CD4-positive, alpha-beta T cell treated with Interleukin-4 for 4 hours (primary cell): ENCODE data around the gene PRR33.

ENCODE experiments used
- DNase-seq: peaks from one replicate; pipeline ENCODE4 v3.0.0-alpha.2; 2020

The PRR33 gene

GRCh38 chr11:1927848-1928469, 36.3 kb upstream of the PRR33 start:
- no peak for DNase-seq

DNA sequence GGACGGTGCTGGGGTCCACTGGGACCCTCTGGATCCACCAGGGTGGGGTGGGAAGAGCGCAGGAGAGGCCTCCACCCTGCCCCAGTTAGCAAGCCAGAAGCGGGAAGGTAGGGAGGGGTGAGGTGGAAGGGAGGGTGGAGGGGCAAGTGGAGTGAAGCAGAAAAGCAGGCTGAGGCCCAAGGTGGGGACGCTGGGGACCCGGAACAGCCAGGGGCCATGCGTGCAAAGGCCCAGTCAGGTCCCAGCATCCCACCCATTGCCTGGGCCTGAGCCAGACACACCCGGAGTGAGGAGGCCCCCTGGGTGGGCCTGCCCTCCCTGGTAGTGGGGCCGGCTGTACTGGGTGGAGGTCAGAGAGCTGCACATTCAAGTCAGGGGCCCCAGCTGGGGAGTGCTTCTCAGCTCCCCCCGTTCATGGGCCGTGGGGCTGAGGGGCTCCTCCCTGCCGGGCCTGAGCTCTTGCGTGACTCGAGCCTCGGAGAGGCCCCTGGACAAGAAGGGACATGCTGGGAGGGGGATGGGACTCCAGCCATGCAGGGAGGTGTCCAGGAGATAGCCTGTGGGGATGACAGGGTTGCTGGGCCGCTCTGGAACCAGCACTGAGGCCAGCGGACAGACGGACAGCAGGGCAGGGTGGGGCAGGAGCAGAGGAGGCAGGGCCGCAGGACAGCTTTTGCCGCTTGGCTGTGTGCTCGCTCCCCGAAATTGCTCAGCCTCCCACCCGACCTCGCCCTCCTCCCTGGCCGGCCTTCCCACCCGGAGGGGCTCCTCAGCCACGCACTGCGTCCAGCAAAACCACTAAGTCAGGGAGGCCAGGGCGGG, 35.5 kb upstream of the PRR33 start:
- DNase-seq = no peak

GRCh38 chr11:1926156-1927025, 34.7 kb upstream of the PRR33 start:
- no peak for DNase-seq

DNA sequence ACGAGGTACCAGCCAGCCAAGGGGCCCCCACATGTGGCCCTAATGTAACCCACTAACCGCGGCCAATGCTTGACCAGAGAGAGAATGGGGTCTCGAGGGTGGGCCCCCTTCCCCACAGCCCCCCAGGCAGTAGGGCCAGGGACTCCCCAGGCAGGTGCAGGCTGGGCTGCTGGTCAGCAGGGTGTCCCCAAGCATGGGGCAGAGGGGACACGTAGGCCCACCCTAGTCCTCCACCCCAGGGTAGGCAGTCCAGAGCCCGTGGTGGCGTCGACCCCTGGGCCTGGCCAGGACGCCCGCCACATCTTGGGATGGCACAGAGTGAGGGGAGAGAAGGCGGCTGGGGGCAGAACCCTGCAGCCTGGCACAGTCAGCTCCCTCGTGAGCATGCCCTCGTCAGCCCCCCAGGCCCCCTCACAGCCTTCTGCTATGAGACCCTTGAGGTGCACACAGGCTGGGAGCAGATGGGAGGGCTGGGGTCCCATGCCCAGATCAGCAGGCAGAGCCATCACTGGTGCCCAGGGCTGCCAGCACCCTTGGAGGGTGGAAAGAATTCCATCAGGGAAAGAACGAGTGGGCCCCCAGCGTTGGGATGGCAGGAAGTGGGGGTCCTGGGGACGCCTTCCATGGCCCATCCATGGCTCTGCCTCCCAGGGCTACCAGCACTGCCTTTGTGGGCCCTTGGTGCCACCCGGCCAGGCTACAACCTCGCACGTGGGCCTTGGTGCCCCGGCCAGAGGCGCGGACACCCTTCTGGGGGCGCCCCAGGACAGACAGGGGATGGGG, 33.9 kb upstream of the PRR33 start:
- DNase-seq = no peak

DNA sequence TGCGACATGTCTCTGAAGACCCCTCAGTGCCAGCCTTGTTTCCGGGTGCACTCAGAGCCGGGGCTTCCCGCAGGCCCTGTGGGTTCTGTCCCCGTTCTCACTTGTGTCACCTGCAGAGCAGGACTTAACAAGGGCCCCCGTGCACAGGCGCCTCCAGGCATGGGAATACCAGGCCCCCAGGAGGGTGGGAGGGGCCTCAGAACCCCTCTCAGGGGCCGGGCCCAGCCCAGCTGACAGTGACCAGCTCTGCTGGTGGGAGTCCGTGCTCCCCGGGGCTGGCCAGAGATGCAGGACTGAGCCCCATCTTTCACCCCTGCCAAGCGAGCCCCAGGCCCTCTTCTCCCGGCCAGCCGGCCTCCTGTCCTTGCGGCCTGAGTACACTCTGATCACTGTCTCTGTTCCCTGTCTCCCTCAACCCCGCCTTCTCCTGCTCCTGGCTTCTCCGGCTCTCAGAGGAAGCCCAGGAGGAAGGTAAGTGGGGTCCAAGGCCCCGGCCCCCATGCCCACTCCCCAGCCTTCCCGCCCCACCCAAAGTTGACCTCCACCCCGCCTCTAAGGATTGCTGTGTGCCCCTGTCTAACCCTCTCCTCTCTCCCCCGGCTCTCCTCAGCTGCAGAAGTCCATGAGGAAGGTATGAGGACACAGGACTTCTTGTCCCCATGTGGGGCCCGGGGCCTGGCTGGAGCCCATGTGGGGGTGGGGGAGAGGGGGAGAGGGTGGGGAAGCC, 33.1 kb upstream of the PRR33 start:
- DNase-seq = no peak

DNA sequence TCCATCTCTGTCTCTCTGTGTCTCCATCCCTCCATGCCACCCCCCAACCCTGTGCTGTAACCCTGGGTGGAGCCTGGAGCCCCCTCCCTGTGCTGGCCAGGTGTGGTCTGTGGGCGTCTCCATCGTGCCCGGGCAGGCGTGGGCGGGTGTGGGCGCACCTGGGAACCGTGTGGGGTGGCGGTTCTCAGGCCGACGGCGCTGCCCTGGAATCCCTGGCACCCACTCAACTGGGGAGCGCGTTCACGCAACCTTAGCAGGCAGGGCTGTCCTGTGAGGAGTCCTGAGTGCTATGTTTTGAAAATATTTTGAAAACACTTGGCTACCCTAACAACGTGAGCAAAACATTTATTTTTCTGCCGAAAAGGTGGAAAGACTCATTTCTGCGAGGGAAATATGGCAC, 32.5 kb upstream of the PRR33 start:
- DNase-seq = no peak

GRCh38 chr11:1923201-1923956, 31.7 kb upstream of the PRR33 start:
- DNase-seq = no peak

DNA sequence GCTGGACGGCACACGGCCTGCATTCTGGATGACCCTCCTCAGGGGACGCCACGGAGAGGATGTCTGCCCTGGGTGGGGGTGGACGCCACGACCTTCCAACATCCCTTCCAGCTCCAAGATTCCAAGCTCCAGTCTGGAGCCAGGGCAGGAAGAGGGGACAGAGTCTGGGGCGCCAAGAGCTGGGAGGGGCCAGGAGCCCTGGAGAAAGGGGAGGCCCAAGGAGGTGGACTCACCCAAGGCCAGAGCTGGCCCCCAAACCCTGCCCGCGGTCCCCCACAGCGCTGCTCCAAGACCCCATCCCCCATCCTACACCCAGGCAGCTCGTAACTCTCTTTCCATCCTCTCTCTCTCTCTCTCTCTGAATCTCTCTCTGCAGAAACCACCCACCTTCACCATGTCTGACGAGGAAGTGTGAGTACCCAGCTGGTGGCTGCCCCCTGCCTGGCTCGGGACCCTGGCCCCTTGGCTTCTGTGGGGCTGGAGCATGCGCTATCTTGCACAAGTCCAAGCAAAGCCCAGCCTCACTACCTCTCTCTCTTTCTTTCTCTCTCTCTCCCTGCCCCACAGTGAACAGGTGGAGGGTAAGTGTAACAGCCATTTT, 30.9 kb upstream of the PRR33 start:
- no peak for DNase-seq

DNA sequence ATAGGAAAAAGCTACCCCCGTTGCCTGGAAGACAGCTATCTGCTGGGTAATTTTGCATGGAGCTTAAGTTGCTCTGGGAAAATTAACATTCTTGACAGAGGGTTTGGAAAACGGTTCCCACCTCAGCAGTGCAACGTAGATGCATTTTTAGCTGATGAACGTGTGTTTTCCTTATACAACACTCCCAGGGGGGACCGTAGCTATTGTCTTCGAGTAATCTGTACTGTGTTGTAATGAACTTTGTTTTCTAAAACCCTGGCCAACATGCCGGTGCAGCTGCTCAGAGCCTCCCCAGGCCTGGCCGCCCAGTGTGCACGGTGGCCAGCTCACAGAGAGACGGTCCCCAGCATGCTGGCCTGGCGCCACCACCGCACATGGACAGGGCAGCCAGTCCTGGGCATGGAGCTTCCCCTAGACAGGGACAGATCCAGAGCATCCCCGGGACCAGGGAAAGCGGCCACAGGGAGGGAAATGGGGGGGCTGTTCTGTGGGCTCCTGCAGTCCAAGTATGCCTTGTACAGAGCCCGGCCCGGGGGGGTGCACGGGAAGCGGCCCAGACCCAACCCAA, 30.0 kb upstream of the PRR33 start:
- DNase-seq = no peak

DNA sequence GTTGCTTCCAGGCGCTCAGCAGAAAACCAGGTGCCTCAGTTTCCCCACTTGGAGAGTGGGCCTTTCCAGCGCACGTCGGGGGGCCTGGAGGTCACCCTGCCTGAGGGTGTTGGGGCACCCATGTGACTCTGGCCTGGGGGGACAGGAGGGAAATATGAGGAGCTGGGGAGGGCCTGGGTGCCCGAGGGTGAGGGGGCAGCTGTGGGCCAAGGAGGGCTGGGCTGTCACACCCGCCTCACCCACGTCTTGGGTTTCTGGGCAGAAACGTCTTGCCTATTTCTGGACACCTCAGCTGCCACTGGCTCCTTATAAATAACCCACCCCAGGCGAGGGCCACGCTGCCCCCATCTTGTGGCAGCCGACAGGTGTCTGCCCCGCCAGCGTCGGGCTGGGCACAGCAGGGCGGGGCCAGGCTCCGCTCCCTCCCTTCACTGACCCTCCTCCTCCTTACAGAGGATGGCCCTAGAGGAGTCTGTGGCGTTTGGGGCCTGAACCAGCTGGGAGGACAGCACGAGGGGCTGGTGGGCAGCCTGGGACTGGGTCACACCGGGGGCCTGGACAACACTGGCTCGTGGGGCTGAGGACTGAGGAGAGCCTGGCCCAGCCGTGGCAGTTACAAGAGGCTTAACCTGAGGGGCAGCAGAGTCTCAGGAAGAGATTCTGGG, 29.3 kb upstream of the PRR33 start:
- no peak for DNase-seq

DNA sequence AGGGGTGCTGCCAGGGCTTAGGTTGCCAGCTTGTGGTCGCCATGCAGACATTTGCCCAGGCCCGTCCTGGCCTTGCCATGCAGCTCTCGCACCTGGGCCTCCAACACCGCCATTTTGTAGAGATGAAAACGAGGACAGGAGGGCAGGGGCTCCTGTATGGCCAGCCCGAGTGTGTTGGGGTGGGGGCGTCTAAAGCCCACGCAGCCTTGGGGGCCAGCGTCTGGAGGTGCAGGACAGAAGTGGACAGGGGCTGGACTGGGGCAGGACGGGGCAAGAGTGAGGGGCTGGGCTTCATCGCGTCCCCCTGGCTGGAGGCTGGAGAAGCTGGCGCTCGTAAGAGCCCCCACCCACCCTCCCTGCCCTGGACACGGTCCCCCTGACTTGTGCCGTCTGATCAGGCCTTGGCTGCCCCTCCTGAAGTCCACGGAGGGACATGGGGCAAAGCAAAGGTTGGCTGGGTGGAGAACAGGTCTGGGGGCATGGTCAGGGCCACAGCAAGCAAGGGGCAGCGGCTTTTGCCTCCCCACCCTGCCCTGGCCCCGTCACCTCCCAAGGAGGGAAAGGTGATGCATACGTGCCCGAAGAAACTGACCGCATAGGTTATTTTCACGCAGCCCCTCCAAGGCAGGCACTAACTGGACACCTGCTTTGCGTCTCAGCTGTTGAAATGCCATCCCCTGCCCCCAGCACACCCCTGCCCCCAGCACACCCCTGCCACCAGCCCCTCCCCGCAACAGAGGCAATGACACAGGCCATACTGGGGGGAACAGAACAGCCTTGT, 28.6 kb upstream of the PRR33 start:
- no peak for DNase-seq

- no peak for DNase-seq
Observed at GRCh38 chr11:1919391-1920127, 27.9 kb upstream of the PRR33 start, which contains the start of gene TNNT3. TSS of gene TNNT3 (plus strand) at chr11:1919703. CDS start at chr11:1922875, 3,172 bp downstream.

- DNase-seq = no peak
Observed at GRCh38 chr11:1918436-1919315, 27.0 kb upstream of the PRR33 start.

GRCh38 chr11:1917523-1918435, 26.1 kb upstream of the PRR33 start:
- no peak for DNase-seq

DNA sequence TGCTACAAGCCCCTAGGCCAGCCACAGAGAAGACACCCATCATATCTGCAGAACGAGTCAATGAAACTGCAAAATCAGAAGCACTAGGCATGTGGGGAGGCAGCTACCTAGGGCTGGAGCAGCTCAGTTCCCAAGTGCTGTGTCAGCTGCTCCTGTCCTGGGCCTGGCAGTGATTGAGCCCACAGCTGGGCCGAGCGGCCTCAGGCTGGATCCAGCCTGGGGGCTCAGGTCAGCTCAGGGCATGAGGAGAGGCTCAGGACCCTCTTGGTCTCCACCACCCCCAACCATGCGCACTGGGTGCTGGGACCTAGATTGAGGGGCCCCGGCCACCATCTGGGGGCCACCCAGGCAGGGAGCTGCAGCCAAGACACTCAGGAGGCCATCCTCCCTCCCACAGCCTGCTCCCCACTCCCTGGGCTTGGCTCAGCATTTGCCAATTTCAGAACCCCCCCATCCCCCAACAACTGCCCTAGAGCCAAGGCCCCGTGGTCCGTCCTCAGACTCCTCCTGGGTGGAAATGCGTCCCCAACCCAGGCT, 25.4 kb upstream of the PRR33 start:
- no peak for DNase-seq
